Activated T-cell treated with anti-CD3 and anti-CD28 coated beads for 4 hours (primary cell): Measurements from ENCODE around the gene ITPR1.

Source experiments
- DNase-seq: peaks from one replicate; pipeline ENCODE4 v3.0.0-alpha.2; 2020

ITPR1 gene

DNA sequence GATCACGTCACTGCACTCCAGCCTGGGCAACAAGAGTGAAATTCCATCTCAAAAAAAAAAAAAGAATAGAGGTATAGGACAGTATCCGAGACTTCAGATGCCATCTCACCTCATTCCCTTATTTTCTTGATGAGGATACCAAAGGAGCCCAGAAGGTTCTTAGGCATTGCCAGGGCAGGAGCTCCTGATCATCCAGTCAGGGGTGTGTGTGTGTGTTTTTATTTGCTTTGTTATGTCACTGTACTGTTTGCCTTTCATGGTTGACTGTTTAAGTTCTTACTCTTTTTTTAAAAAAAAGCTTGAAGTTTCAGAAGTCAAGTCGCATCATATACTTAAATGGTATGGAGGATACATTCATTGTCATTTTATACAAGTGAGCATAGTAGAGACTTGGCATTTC lies 346.1 kb downstream of the ITPR1 start:
- DNase-seq, result no peak

- DNase-seq, result no peak
Measured at GRCh38 chr3:4841225-4841624, 348.1 kb downstream of the ITPR1 start.

GRCh38 chr3:4841776-4842440 lies 348.8 kb downstream of the ITPR1 start:
- DNase-seq, result no peak

DNA sequence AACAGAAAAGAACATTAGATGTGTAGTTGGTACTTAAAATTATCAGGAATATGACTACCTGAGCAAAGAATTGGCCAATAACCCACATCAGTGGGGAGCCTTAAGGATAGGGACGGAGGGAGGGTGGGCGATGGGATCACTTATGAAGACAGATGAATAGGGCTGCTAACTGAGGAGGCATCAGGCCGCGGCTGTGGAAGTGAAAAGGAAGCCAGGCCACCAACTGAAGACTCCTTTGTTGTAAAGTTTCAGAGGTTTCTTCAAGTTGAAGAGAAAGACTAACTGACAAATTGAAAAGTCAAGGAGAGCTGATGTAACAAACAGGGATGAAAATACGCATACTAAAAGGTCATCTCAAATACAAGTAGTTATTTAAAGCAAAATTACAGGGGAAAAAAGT lies 350.5 kb downstream of the ITPR1 start:
- no peak for DNase-seq

GRCh38 chr3:4845882-4846281 lies 352.7 kb downstream of the ITPR1 start:
- no peak for DNase-seq

DNA sequence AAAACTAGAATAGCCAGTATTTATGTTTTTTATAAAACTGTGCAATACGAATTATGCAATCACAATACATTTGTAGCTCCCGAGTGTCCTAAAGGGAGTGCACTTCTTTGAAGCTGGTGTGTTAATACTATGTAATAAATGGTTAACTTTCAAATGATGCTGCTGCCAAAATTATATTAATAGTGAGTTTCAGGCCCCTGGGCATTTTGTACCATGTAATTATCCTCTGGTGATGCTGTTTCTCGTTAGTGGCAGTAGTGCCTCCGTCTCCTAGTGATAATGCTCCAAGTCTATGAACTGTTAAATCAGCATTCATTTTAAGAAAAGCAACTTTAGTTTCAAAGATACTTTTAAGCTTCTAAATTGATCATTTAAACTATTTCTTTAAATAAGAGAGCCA lies 353.4 kb downstream of the ITPR1 start:
- DNase-seq, result no peak

DNA sequence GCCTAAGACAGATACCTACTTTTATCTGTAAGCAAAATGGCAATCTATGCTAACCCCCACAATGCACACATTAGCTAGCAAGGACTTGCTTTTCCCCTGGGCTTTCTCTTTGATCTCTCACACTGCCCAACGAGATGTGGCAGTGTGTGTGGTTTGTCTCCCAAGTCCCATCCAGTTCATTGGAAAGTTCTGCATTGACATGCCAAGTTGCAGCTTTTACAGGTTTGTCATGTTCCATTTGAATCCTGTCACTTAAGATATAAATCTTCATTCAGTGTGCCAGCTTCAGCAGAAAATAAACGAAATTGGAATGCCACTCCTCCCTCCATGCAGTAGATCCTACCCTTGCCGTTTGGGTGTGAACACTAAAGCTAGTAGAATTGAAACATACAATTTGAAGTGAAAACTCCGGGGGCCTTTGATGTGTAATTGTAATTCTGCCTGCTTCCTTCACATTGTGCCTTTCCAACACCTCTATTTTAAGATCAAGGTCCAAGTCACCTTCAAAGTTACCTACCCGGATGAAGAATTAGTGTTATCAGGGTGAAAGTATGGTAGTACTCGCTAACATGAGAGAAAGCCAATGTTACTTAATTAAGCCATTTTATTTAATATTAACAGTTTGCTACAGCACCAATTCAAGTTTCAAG lies 355.2 kb downstream of the ITPR1 start:
- DNase-seq, result no peak

DNA sequence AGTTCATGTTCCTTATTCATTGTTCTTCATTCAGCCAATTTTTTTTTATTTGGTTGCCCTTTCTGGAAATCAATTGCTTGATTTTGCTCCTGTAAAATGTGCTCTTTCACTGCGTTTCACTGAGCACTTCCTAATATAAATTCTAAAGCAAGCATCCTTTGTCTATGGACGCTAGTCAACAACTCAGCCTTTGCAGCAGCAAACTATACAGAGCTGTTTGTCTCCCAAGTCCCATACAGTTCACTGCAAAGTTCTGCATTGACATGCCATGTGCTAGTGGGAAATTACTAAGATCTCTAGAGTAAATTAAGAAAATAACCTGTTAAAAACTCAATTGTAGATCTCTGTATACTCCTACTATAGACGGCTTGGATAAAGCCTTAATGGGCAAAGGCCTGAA lies 356.0 kb downstream of the ITPR1 start:
- no peak for DNase-seq

GRCh38 chr3:4849739-4850138 lies 356.6 kb downstream of the ITPR1 start:
- no peak for DNase-seq

DNA sequence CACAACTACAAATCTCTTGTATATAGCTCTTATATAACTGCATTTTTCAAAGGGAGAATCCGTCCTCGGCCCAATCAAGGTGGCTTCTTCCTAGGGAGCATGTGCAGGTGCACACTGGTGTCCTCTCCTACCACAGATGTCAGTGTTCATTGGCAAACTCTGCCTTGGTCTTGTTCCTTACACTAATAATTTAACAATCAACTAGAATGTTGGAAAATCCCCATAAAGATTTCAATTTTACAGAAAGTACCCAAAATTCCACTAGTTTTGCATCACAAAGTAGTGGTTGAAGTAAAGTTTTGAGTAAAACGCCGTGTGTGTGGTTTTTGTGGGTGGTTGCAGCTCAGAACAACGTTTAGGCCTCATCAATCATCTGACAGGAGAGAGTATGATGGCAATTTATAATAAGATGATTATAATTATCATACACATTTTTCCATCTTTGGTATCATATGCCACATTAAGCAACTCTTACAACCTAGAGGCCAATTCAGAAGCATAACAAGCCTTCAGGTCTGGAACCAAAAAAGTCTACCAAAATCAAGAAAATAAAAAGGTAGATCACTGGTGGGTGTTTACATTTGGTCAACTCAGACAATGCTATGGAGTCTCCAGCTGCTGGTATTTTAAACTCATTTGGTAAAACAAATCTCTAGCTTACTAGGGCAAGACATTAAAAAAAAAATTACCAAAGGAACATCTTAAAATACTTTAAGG lies 357.2 kb downstream of the ITPR1 start:
- DNase-seq, result peak; percentile 18

- no peak for DNase-seq
Measured at GRCh38 chr3:4850928-4851265, 357.7 kb downstream of the ITPR1 start.

DNA sequence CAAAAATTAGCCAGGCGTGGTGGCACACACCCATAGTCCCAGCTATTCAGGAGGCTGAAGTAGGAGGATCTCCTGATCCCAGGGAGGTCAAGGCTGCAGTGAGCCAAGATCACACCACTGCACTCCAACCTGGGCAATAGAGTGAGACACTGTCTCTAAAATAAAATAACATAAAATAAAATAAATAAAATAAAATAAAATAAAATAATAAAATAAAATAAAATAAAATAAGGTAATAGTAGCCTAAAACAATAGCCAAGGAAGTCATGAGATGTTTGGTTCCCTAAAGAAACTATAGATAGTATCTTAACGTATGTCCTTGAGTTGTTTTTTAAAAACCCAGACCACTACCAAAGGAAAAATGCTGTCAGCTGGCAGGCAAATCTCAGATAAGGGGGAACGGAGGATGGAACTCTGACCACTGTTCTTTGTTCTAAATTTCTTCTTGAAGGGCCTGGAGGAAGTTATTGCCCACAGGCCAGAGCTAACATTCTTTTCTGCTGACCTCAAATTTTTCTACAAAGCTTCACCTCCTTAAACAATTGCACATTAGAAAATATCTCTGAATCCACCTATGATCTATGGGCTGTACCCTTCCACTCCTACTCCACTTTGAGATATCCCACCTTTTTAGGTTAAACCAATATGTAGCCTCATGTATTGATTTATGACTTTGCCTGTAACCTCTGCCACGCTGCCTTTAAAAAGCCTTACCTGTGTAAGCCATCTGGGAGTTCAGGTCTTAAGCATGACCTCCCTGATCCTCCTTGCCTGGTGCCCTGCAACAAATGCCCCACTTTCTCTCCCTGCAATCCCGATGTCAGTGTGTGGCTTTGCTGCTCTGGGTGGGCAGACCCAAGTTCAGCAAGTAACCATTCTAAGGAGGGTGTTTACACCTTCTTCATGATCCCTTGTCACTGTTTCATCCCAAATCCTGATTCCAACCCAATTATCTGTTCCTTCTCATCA lies 359.9 kb downstream of the ITPR1 start:
- no peak for DNase-seq

DNA sequence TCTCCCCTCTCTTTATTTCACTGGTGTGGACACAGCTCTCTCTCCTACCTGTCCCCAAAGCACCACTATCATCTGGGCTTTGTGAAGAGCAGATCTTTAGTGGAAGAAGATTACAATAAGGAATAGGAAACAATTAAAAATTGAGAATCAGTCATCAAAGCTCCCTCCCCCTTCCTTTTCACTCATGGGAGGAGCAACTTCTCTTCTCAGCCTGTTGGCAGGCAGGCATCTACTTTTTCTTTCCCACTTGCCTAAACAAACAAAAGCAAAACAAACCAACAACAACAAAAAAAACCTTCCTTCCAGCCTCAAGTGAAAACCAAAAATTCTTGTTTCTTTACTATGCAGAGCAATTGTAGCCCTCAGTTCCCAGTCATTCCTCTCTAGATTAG lies 360.6 kb downstream of the ITPR1 start:
- no peak for DNase-seq

GRCh38 chr3:4855676-4856075 lies 362.5 kb downstream of the ITPR1 start:
- no peak for DNase-seq

DNA sequence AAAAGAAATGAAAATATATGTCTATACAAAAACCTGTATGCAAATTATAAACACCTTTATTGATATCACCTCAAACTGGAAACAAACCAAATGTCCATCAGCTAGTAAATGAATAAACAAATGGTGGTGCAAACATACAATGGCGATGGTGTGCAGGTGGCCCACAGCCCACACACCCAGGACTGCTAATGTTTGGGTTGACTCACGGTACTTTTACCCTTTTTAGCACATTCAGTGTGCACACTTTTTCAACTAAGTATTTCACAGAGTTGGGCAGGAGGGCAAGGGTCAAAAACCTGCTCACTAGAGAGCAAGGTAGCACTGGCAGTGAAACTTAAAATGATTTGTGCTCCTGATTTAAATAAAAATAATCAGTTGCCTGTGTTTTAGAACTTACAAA lies 363.0 kb downstream of the ITPR1 start:
- DNase-seq, result no peak

- no peak for DNase-seq
Measured at GRCh38 chr3:4856564-4856963, 363.4 kb downstream of the ITPR1 start.

DNA sequence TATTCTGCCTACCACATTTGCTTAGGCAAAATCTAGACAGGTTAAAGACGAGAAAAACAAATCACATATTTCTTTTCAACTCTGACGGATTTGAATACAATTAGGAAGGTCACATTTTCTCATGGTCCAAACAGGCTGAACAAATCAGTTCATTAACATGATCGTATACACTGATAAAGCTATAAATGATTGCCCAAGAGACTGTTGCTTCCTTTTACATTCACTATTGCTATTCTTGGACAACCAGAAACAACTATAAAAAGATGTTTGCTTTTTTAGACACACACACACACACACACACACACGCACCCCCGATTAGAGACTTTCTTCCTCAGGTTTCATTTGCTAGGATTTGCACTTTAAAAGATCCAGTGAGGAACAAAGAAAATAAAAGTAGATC lies 363.8 kb downstream of the ITPR1 start:
- no peak for DNase-seq

DNA sequence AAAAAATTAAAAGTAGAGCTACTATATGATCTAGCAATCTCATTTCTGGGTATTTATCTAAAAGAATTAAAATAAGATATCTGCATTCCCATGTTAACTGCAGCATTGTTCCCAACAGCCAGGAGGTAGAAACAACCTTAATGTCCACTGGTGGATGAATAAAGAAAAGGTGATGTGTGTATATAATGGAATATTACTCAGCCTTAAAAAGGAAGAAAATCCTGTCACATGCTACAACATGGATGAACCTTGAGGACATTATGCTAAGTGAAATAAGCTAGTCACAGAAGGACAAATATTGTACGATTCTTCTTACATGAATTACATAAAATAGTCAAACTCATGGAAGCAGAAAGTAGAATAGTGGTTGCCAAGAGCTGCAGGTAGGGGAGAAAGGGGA lies 366.6 kb downstream of the ITPR1 start:
- no peak for DNase-seq

DNA sequence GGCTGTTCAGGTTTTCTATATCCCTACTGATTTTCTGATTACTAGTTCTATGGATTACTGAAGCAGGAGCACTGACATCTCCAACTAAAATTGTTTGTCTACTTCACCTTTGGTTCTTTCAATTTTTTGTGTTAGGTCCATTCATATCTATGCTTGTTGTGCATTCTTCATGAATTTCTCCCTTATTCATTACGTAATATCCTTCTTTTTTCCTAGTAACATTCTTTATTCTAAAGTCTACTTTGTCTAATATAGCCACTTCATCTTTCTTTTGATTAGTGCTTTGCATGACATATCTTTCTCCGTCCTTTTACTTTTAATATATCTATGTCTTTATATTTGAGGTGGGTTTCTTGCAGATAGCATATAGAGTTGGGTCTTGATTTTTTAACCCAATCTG lies 369.8 kb downstream of the ITPR1 start:
- no peak for DNase-seq

- DNase-seq, result no peak
Measured at GRCh38 chr3:4864503-4864902, 371.4 kb downstream of the ITPR1 start.

GRCh38 chr3:4865714-4866113 lies 372.6 kb downstream of the ITPR1 start:
- DNase-seq, result no peak

DNA sequence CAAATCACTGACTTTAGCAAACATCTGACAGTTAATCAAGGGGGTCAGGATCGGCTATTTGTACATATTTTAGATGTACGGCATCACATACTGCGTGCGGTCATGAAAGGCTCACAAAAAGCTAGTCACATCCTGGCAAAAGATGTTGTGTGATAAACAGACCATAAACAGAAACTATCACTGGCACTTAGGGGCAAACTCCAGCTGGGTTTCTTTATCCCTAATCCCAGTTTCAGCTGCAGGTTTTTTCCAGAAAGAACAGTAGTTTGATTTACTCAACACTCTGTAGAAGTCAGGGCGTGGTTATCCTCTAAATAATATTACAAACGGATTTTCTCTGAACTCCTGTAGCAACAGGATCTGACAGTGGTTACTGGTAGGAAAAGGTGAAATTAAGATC lies 373.7 kb downstream of the ITPR1 start:
- DNase-seq, result no peak

DNA sequence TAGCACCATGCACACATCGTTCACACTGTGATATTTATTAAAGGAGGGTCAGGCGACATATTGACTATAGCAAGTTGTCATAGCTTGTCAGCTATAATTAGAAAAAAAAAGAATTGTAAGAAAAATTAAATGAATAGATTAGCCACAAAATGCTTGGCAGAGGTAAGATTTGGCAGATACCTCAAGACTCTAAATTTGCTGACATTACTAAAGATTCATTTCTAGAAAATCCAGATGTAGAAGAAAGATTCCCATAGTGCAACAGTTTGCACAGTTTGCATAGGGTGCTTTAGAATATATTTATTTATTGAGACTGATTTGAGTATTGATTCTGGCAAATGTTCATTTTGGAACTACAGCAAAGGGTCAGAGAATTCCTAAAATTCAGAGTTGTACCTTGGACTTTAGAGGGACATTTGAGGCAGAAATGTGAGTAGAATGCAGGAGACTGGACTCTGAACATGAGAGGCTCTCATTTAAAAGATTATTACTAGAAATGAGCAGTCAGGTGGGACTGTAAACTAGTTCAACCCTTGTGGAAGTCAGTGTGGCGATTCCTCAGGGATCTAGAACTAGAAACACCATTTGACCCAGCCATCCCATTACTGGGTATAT lies 384.1 kb downstream of the ITPR1 start:
- DNase-seq, result no peak
